Activated naive CD8-positive, alpha-beta T cell treated with anti-CD3 and anti-CD28 coated beads, Interleukin-2, amount 50 U/mL, for 24 hours (primary cell): ENCODE data around the gene UNC79.
"Not testable (repeated sequence)": the region's sequence is repeated elsewhere in the genome, so short reads cannot be mapped to it uniquely, and the experiment has no call there.

Experiments used
- ATAC-seq: fragments of 150-1000 bp; cut with Tn5 transposase; one replicate; pipeline ENCODE4 v1.10.0; 2021
- DNase-seq: peaks from one replicate; pipeline ENCODE4 v3.0.0; 2021
- H3K27ac Mint-ChIP-seq: one replicate; pipeline ENCODE4 v1.8.0; 2021; ENCODE audit warnings: mild to moderate bottlenecking, mixed read lengths
- H3K27me3 Mint-ChIP-seq: one replicate; pipeline ENCODE4 v1.8.0; 2021; ENCODE audit warnings: mixed read lengths
- H3K36me3 Mint-ChIP-seq: one replicate; pipeline ENCODE4 v1.8.0; 2021; ENCODE audit warnings: low read depth, mixed read lengths
- H3K4me1 Mint-ChIP-seq: one replicate; pipeline ENCODE4 v1.8.0; 2021; ENCODE audit warnings: mixed read lengths
- H3K4me3 Mint-ChIP-seq: one replicate; pipeline ENCODE4 v1.8.0; 2021; ENCODE audit warnings: mild to moderate bottlenecking, moderate library complexity, mixed read lengths
- H3K9me3 Mint-ChIP-seq: one replicate; pipeline ENCODE4 v1.8.0; 2021; ENCODE audit warnings: mixed read lengths

The UNC79 gene

GRCh38 chr14:93462479-93462878 lies 31.7 kb downstream of the UNC79 start:
- H3K27ac Mint-ChIP-seq, result no peak overlapping the region
- H3K36me3 Mint-ChIP-seq, result no peaks in the 10 kb centered on the region
- H3K27me3 Mint-ChIP-seq, result peaks cover 7% of the 10 kb centered on the region
- ATAC-seq, result no peak
- no peak for DNase-seq
- no peaks in the 10 kb centered on the region for H3K9me3 Mint-ChIP-seq
- H3K4me3 Mint-ChIP-seq, result no peak overlapping the region
- H3K4me1 Mint-ChIP-seq, result no peaks in the 10 kb centered on the region

DNA sequence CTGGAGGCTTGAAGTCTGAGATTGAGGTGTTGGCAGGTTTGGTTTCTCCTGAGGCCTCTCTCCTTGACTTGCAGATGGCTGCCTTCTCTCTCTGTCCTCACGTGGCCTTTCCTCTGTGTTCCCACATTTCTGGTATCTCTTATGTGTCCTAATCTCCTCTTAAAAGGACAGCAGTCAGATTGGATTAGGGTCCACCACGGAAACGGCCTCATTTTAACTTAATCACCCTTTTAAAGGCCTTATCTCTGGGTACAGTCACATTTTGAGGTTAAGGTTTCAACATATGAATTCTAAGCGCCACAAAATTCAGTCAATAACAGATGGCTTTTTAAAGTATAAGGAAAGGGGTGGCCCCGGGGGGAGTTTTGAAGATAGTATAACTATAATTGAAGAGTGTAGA lies 33.5 kb downstream of the UNC79 start:
- Mint-ChIP-seq H3K36me3 (no peaks in the 10 kb centered on the region), H3K4me3 (no peak overlapping the region)
- ATAC-seq, result no peak

GRCh38 chr14:93475471-93475870 lies 44.7 kb downstream of the UNC79 start:
- Mint-ChIP-seq H3K4me1 (no peaks in the 10 kb centered on the region), H3K9me3 (no peaks in the 10 kb centered on the region), H3K27me3 (peaks cover 19% of the 10 kb centered on the region), H3K4me3 (no peak overlapping the region), H3K36me3 (no peaks in the 10 kb centered on the region), H3K27ac (no peak overlapping the region)
- no peak for DNase-seq
- ATAC-seq, result no peak

More for the DNA sequence above, 33.5 kb downstream of the UNC79 start:
- no peaks in the 10 kb centered on the region for H3K9me3 Mint-ChIP-seq
- peaks cover 6% of the 10 kb centered on the region for H3K27me3 Mint-ChIP-seq
- H3K27ac Mint-ChIP-seq, result no peak overlapping the region
- DNase-seq, result no peak
- H3K4me1 Mint-ChIP-seq, result no peaks in the 10 kb centered on the region

- Mint-ChIP-seq H3K27me3 (peaks cover 17% of the 10 kb centered on the region), H3K9me3 (no peaks in the 10 kb centered on the region), H3K36me3 (no peaks in the 10 kb centered on the region), H3K4me1 (no peaks in the 10 kb centered on the region), H3K27ac (no peak overlapping the region), H3K4me3 (no peak overlapping the region)
- DNase-seq (no peak), ATAC-seq (no peak)
These were observed 45.6 kb downstream of the UNC79 start for GRCh38 chr14:93476305-93476704.

- DNase-seq, ATAC-seq, H3K4me1 Mint-ChIP-seq, H3K36me3 Mint-ChIP-seq, H3K9me3 Mint-ChIP-seq, H3K27ac Mint-ChIP-seq, H3K4me3 Mint-ChIP-seq: not testable (repeated sequence)
- peaks cover 21% of the 10 kb centered on the region for H3K27me3 Mint-ChIP-seq
These were observed 48.3 kb downstream of the UNC79 start for GRCh38 chr14:93479074-93479473.

DNA sequence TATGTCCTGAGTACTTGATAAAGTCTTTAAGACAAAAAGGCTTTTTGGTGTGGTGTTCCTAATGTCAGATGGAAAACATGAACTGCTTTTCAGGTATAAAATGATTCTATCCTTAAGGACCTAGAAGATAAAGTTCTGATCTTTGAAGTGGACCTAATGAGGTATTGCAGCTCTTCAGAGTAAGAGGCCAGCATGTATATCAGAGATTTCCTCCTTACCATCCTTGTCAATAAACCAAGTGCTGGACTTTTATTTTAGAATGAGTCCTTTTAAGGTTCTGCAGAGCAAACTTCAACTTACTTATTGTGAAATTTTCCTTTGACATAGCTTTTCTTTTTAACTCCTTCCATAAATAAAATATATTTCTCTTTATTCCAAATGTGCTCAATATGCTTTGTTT lies 50.1 kb downstream of the UNC79 start:
- Mint-ChIP-seq H3K27me3 (peaks cover 12% of the 10 kb centered on the region), H3K4me3 (no peak overlapping the region), H3K9me3 (no peaks in the 10 kb centered on the region), H3K36me3 (no peaks in the 10 kb centered on the region), H3K4me1 (no peaks in the 10 kb centered on the region), H3K27ac (no peak overlapping the region)
- no peak for DNase-seq
- ATAC-seq, result no peak

GRCh38 chr14:93481758-93482157 lies 51.0 kb downstream of the UNC79 start:
- Mint-ChIP-seq H3K36me3 (no peaks in the 10 kb centered on the region), H3K27me3 (peaks cover 12% of the 10 kb centered on the region), H3K9me3 (no peaks in the 10 kb centered on the region), H3K4me3 (no peak overlapping the region), H3K4me1 (no peaks in the 10 kb centered on the region), H3K27ac (no peak overlapping the region)
- ATAC-seq, result no peak
- no peak for DNase-seq

- H3K4me1 Mint-ChIP-seq, result no peaks in the 10 kb centered on the region
- H3K27ac Mint-ChIP-seq, result no peak overlapping the region
- no peak for ATAC-seq
- no peaks in the 10 kb centered on the region for H3K9me3 Mint-ChIP-seq
- no peaks in the 10 kb centered on the region for H3K27me3 Mint-ChIP-seq
- no peaks in the 10 kb centered on the region for H3K36me3 Mint-ChIP-seq
- no peak for DNase-seq
- no peak overlapping the region for H3K4me3 Mint-ChIP-seq
These were observed 59.3 kb downstream of the UNC79 start for GRCh38 chr14:93490001-93490400.

GRCh38 chr14:93493054-93493453 lies 62.3 kb downstream of the UNC79 start:
- Mint-ChIP-seq H3K9me3 (no peaks in the 10 kb centered on the region), H3K4me3 (no peak overlapping the region), H3K4me1 (no peaks in the 10 kb centered on the region), H3K27ac (no peak overlapping the region), H3K36me3 (no peaks in the 10 kb centered on the region), H3K27me3 (no peaks in the 10 kb centered on the region)
- DNase-seq (no peak), ATAC-seq (no peak)

- not testable (repeated sequence) for ATAC-seq
These were observed 62.9 kb downstream of the UNC79 start for GRCh38 chr14:93493622-93494021.

GRCh38 chr14:93496856-93497741 lies 66.4 kb downstream of the UNC79 start:
- H3K36me3 Mint-ChIP-seq, result no peaks in the 10 kb centered on the region
- peaks cover 5% of the 10 kb centered on the region for H3K27me3 Mint-ChIP-seq
- ATAC-seq, result no peak
- H3K27ac Mint-ChIP-seq, result no peak overlapping the region
- H3K4me1 Mint-ChIP-seq, result no peaks in the 10 kb centered on the region
- no peaks in the 10 kb centered on the region for H3K9me3 Mint-ChIP-seq
- DNase-seq, result no peak
- no peak overlapping the region for H3K4me3 Mint-ChIP-seq

More at GRCh38 chr14:93493622-93494021, 62.9 kb downstream of the UNC79 start:
- not testable (repeated sequence) for H3K36me3 Mint-ChIP-seq, H3K4me1 Mint-ChIP-seq, H3K27me3 Mint-ChIP-seq, H3K9me3 Mint-ChIP-seq, DNase-seq, H3K4me3 Mint-ChIP-seq, H3K27ac Mint-ChIP-seq

DNA sequence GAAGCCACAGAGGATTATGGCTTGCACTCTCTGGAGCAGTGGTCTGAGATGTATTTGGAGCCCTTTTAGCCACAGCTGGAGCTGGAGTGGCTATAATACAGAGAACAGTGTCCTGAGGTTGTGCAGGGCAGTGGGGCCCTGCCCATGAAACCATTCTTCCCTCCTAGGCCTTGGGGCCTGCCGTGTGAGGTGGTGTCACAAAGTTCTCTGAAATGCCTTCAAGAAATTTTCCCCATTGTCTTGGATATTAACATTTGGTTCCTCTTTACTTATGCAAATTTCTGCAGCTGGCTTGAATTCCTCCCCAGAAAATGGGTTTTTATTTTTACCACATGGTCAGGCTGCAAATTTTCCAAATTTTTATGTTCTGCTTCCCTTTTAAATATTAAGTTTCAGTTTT lies 79.3 kb downstream of the UNC79 start:
- no peaks in the 10 kb centered on the region for H3K36me3 Mint-ChIP-seq
- peaks cover 21% of the 10 kb centered on the region for H3K27me3 Mint-ChIP-seq
- H3K9me3 Mint-ChIP-seq, result no peaks in the 10 kb centered on the region
- DNase-seq, result no peak
- no peak for ATAC-seq
- no peak overlapping the region for H3K4me3 Mint-ChIP-seq
- H3K4me1 Mint-ChIP-seq, result no peaks in the 10 kb centered on the region
- no peak overlapping the region for H3K27ac Mint-ChIP-seq

- no peak for ATAC-seq
- H3K27ac Mint-ChIP-seq, result no peak overlapping the region
- no peaks in the 10 kb centered on the region for H3K36me3 Mint-ChIP-seq
- H3K4me1 Mint-ChIP-seq, result no peaks in the 10 kb centered on the region
- H3K4me3 Mint-ChIP-seq, result no peak overlapping the region
- peaks cover 22% of the 10 kb centered on the region for H3K27me3 Mint-ChIP-seq
- H3K9me3 Mint-ChIP-seq, result no peaks in the 10 kb centered on the region
- no peak for DNase-seq
These were observed 80.3 kb downstream of the UNC79 start for GRCh38 chr14:93511001-93511400.

DNA sequence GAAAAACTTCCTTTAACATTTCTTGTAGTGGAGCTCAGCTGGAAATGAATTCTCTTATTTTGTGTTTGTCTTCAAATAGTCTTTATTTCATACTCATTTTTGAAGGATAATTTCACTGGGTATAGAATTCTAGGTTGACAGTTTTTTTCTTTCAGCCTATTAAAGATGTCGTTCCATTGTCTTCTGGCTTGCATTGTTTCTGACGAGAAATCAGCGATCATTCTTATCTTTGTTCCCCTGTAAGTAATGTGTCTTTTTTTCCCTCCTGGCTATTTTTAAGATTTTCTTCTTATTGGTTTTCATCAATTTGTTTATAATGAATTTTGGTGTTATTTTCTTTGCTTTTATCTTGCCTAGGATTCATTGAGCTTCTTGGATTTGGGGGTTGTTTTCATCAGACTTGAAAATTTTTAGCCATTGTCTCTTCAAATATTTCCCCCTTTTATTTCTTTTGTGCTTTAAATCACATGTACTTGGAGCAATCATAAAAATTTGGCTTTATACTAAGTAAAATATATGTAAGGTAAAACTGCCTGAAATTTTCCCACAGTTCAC lies 89.4 kb downstream of the UNC79 start:
- DNase-seq (no peak), ATAC-seq (no peak)
- H3K9me3 Mint-ChIP-seq, result peaks cover 38% of the 10 kb centered on the region
- peaks cover 18% of the 10 kb centered on the region for H3K27me3 Mint-ChIP-seq
- no peaks in the 10 kb centered on the region for H3K4me1 Mint-ChIP-seq
- no peak overlapping the region for H3K27ac Mint-ChIP-seq
- no peak overlapping the region for H3K4me3 Mint-ChIP-seq
- H3K36me3 Mint-ChIP-seq, result peaks cover 6% of the 10 kb centered on the region

DNA sequence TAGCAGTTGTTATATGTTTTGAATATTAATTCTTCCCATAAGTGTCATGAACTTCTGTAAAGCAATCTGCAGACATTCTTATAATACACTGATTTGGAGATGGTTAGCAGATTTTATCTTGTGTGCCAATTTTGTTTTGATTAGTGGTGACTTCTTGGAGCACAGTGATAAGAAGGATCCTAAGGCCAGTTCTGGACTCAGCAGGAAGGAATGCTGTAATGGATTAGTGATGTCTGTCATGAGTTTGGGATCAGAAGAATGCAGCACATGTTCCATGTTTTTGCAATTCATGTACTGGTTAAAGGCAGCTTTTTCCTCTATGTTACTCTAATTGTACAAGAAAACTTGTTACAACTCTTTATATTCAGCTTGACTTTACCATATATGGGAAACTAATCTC lies 91.5 kb downstream of the UNC79 start:
- Mint-ChIP-seq H3K27ac (no peak overlapping the region), H3K9me3 (peaks cover 36% of the 10 kb centered on the region), H3K4me3 (no peak overlapping the region), H3K36me3 (peaks cover 8% of the 10 kb centered on the region), H3K27me3 (peaks cover 13% of the 10 kb centered on the region), H3K4me1 (no peaks in the 10 kb centered on the region)
- DNase-seq (no peak), ATAC-seq (no peak)
